GM18868 (cell line): ENCODE data around the gene SCYL3.
A peak's percentile ranks its signal among the peaks of the same experiment; 100 is the strongest.

Source experiments
- ATAC-seq: cut with Tn5 transposase; IDR thresholded peaks from one replicate; pipeline ENCODE4 v1.9.1; 2021; ENCODE audit warnings: mild to moderate bottlenecking, moderate library complexity; ENCODE audit not compliant: unreplicated experiment

SCYL3 gene

GRCh38 chr1:169899519-169900217 is 6.0 kb upstream of the SCYL3 start:
- no peak for ATAC-seq

- no peak for ATAC-seq
Measured at GRCh38 chr1:169896013-169896412, 2.3 kb upstream of the SCYL3 start.

GRCh38 chr1:169894424-169895145 is 889 bp upstream of the SCYL3 start:
- no peak for ATAC-seq

- ATAC-seq: peak; percentile 2
Measured at GRCh38 chr1:169892927-169893644, 610 bp downstream of the SCYL3 start.

- no peak for ATAC-seq
Measured at GRCh38 chr1:169892176-169892926, 1.3 kb downstream of the SCYL3 start.

- ATAC-seq: no peak
Measured at GRCh38 chr1:169891539-169891885, 2.2 kb downstream of the SCYL3 start.

GRCh38 chr1:169890761-169891538 is 2.7 kb downstream of the SCYL3 start:
- ATAC-seq: peak; percentile 39

GRCh38 chr1:169889871-169890270 is 3.8 kb downstream of the SCYL3 start:
- ATAC-seq: no peak

GRCh38 chr1:169886931-169887330 is 6.8 kb downstream of the SCYL3 start:
- ATAC-seq: no peak

- no peak for ATAC-seq
Measured at GRCh38 chr1:169886422-169886821, 7.3 kb downstream of the SCYL3 start.

- ATAC-seq: no peak
Measured at GRCh38 chr1:169885207-169885606, 8.5 kb downstream of the SCYL3 start.

- no peak for ATAC-seq
Measured at GRCh38 chr1:169884634-169885033, 9.1 kb downstream of the SCYL3 start.

GRCh38 chr1:169882039-169882511 is 11.6 kb downstream of the SCYL3 start:
- no peak for ATAC-seq

GRCh38 chr1:169879034-169879840 is 14.5 kb downstream of the SCYL3 start:
- ATAC-seq: peak; percentile 56

GRCh38 chr1:169878498-169878897 is 15.2 kb downstream of the SCYL3 start:
- ATAC-seq: no peak

- no peak for ATAC-seq
Measured at GRCh38 chr1:169877800-169878491, 15.8 kb downstream of the SCYL3 start.

GRCh38 chr1:169874229-169874628 is 19.5 kb downstream of the SCYL3 start:
- ATAC-seq: no peak

- ATAC-seq: no peak
Measured at GRCh38 chr1:169873582-169874199, 20.0 kb downstream of the SCYL3 start.
